MV-4-11 (cell line): ENCODE results near the gene TCAP.
A peak's percentile ranks its signal among the peaks of the same experiment; 100 is the strongest.

Experiments used
- DNase-seq: peaks from one replicate; lab custom pipeline; 2025; lab: John Stamatoyannopoulos, UW

The TCAP gene

GRCh38 chr17:39651923-39652586 lies 13.1 kb upstream of the TCAP start:
- DNase-seq, result no peak

- no peak for DNase-seq
Measured at GRCh38 chr17:39652587-39653315, 12.4 kb upstream of the TCAP start.

GRCh38 chr17:39653316-39653661 lies 11.9 kb upstream of the TCAP start:
- DNase-seq, result no peak

GRCh38 chr17:39653662-39654331 lies 11.4 kb upstream of the TCAP start:
- peak; percentile 40 for DNase-seq

GRCh38 chr17:39655105-39655504 lies 10.0 kb upstream of the TCAP start:
- no peak for DNase-seq

- no peak for DNase-seq
Measured at GRCh38 chr17:39658346-39658745, 6.8 kb upstream of the TCAP start.

GRCh38 chr17:39658760-39659159 lies 6.4 kb upstream of the TCAP start:
- no peak for DNase-seq

- peak; percentile 64 for DNase-seq
Measured at GRCh38 chr17:39659279-39660010, 5.7 kb upstream of the TCAP start.

GRCh38 chr17:39660011-39660360 lies 5.2 kb upstream of the TCAP start:
- DNase-seq, result no peak

- DNase-seq, result no peak
Measured at GRCh38 chr17:39660397-39661385, 4.5 kb upstream of the TCAP start.

GRCh38 chr17:39661744-39662541 lies 3.2 kb upstream of the TCAP start:
- no peak for DNase-seq

- DNase-seq, result no peak
Measured at GRCh38 chr17:39662551-39663339, 2.4 kb upstream of the TCAP start.

GRCh38 chr17:39663340-39663687 lies 1.8 kb upstream of the TCAP start:
- DNase-seq, result no peak

- DNase-seq, result no peak
Measured at GRCh38 chr17:39663688-39664580, 1.2 kb upstream of the TCAP start.

GRCh38 chr17:39665642-39666224 lies 584 bp downstream of the TCAP start:
- no peak for DNase-seq

- DNase-seq, result no peak
Measured at GRCh38 chr17:39666231-39666600, 1.1 kb downstream of the TCAP start.

GRCh38 chr17:39666601-39667261 lies 1.6 kb downstream of the TCAP start:
- no peak for DNase-seq
